GM10847 (cell line): ENCODE measurements around the gene PRC1.
A peak's percentile ranks its signal among the peaks of the same experiment; 100 is the strongest.

Experiments
- POLR2A ChIP-seq: IDR thresholded peaks from 2 replicates; pipeline ENCODE4 v1.6.1; 2011; ENCODE audit not compliant: insufficient read length; ENCODE audit errors: extremely low read depth

The PRC1 gene

GRCh38 chr15:90967206-90967605 lies 27.1 kb downstream of the PRC1 start:
- no peak for TF ChIP-seq POLR2A

- TF ChIP-seq POLR2A, result no peak
Measured at GRCh38 chr15:90966262-90966661, 28.1 kb downstream of the PRC1 start.

GRCh38 chr15:90962021-90962420 lies 32.3 kb downstream of the PRC1 start:
- no peak for TF ChIP-seq POLR2A

- TF ChIP-seq POLR2A, result no peak
Measured at GRCh38 chr15:90960298-90961091, 33.8 kb downstream of the PRC1 start.

GRCh38 chr15:90959894-90960293 lies 34.4 kb downstream of the PRC1 start:
- no peak for TF ChIP-seq POLR2A

- TF ChIP-seq POLR2A, result no peak
Measured at GRCh38 chr15:90959028-90959595, 35.2 kb downstream of the PRC1 start.

GRCh38 chr15:90957791-90958190 lies 36.5 kb downstream of the PRC1 start:
- no peak for TF ChIP-seq POLR2A

- TF ChIP-seq POLR2A, result no peak
Measured at GRCh38 chr15:90957031-90957790, 37.1 kb downstream of the PRC1 start.

- no peak for TF ChIP-seq POLR2A
Measured at GRCh38 chr15:90956274-90957030, 37.9 kb downstream of the PRC1 start.

- no peak for TF ChIP-seq POLR2A
Measured at GRCh38 chr15:90955624-90956273, 38.6 kb downstream of the PRC1 start.

- peak; percentile 65 for TF ChIP-seq POLR2A
Measured at GRCh38 chr15:90954712-90955623, 39.4 kb downstream of the PRC1 start, which contains the start of gene RCCD1. Gene RCCD1, plus strand, starts transcription at chr15:90954884. Its CDS starts 1,851 bp downstream, at chr15:90956735.

- no peak for TF ChIP-seq POLR2A
Measured at GRCh38 chr15:90953947-90954711, 40.2 kb downstream of the PRC1 start.

- TF ChIP-seq POLR2A, result no peak
Measured at GRCh38 chr15:90952901-90953677, 41.2 kb downstream of the PRC1 start.

- TF ChIP-seq POLR2A, result no peak
Measured at GRCh38 chr15:90950676-90951075, 43.7 kb downstream of the PRC1 start.
